ENCODE data around the gene SNTG2. TPM values are rescaled to one million over a fixed set of nuclear protein-coding genes. Genes with fewer than 3 reads are reported as not detected.

Gene SNTG2
- total and polyA plus RNA-seq, 2 donors (not counting 3 experiments of a cell fraction or from before 2014, with no cell fraction given) = not detected

GRCh38 chr2:938181-939005, 12.3 kb upstream of the SNTG2 start:
- no peak for FAIRE-seq
- Histone ChIP-seq H3K9me1 (replicated peaks; ENCODE audit: control insufficient read depth, extremely low read depth, insufficient read depth, low read length) (no peaks in the 10 kb centered on the region), H4K20me1 (replicated peaks; ENCODE audit: control insufficient read depth, extremely low read depth, insufficient read depth, low read length) (no peaks in the 10 kb centered on the region), H3K4me1 (ENCODE audit: control insufficient read depth, extremely low read depth, insufficient read depth, low read length) (no peaks in the 10 kb centered on the region), H3K36me3 (ENCODE audit: control insufficient read depth in 2 of 2, extremely low read depth in 1 of 2, insufficient read depth in 2 of 2, low read length in 2 of 2) (no peaks in the 10 kb centered on the region), H2AFZ (ENCODE audit: low read depth, low read length) (no peak overlapping the region), H3K4me2 (ENCODE audit: insufficient read depth, low read length) (no peak overlapping the region), H3K4me3 (replicated peaks in 1 of 3; ENCODE audit: insufficient read depth in 1 of 3, low read depth in 1 of 3, low read length in 3 of 3) (no peak overlapping the region), H3K27me3 (ENCODE audit: control insufficient read depth in 2 of 2, insufficient read depth in 2 of 2, low read length in 2 of 2) (no peaks in the 10 kb centered on the region), H3K79me2 (ENCODE audit: control insufficient read depth, insufficient read depth, low read length) (no peaks in the 10 kb centered on the region), H3K9me3 (replicated peaks; ENCODE audit: control insufficient read depth, insufficient read depth, low read length) (peaks cover 6% of the 10 kb centered on the region), H3K27ac (ENCODE audit: insufficient read depth, low read depth, low read length) (no peak overlapping the region), H3K9ac (replicated peaks; ENCODE audit: extremely low read depth, insufficient read depth, low read length) (no peak overlapping the region)
- no peak for DNase-seq (ENCODE audit: low read depth, low spot score)
- peak; percentile 32 for TF ChIP-seq MAX (IDR thresholded peaks at IDR 0.05; ENCODE audit: insufficient read depth, insufficient read length)
- TF ChIP-seq FOS (IDR thresholded peaks at IDR 0.05; ENCODE audit: borderline replicate concordance, insufficient read depth, low read length) = no peak
- no peak for TF ChIP-seq CTCF (IDR thresholded peaks at IDR 0.05; ENCODE audit: extremely low read depth in 1 of 2, insufficient read depth in 1 of 2, low read depth in 1 of 2, low read length in 2 of 2)
- BruUV-seq (replicated peaks) = no TSS peak
- intact Hi-C loops (cut with micrococcal nuclease) (no loop called here), dilution Hi-C loops (cut with MboI; ENCODE audit: extremely low pct_ligation_motif_present, low sequenced_read_pairs) (no loop called here)
- POLR2A ChIA-PET = no interaction called here
- CTCF ChIA-PET = no interaction called here
